ENCODE results near the gene CFAP206. TPM values are rescaled to one million over a fixed set of nuclear protein-coding genes. Genes with fewer than 3 reads are reported as not detected.

The CFAP206 gene
- total RNA-seq, 1 experiment from 2014 or later, result 2.9 TPM

DNA sequence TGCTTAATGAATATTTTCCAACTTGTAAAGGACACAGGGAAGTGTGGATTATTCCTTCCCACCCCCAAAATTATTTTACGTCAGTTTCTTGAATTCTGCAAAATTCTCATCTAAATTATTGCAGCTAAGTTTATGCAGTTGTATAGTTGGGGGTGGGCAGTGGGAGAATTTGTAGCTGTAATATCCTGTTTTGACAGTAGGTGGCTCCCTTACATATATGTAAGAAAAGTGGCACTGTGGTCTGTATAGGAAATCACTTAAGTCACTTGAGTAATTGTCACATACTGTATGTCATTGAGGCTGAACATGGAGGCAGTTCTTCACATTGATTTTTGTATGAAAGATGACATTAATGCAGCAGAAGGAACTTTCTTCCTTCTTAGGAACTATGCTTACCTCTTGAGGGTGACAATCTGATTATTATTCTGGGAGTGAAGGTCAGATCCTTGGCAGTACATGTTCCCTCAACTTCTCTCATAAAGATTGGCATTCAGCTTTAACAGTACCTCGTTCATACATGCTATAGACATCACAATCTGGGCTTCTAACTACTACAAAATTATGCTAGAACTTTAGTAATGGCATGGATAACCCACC is 14.6 kb upstream of the CFAP206 start:
- H3F3A ChIP-seq (ENCODE audit: insufficient read depth, low read depth), result no peaks in the 10 kb centered on the region
- H3K4me2 ChIP-seq, result no peak overlapping the region
- CTCF ChIA-PET, result interaction anchor here (0.6 kb wide), 1 partner anchor 15 kb away, joined by 4 read pairs; no protein-coding TSS in a partner anchor
- no peaks in the 10 kb centered on the region for H3K36me3 ChIP-seq (ENCODE audit: low read depth)
- no peaks in the 10 kb centered on the region for H3K9me3 ChIP-seq (ENCODE audit: insufficient read depth, low read depth)
- no peaks in the 10 kb centered on the region for H3K9me2 ChIP-seq (ENCODE audit: insufficient read depth)
- intact Hi-C loops (cut with micrococcal nuclease; ENCODE audit: unreplicated experiment), result loop anchor here (10.0 kb wide), 2 partner anchors 202 to 552 kb away; partner anchors contain the start of gene ORC3
- DNase-seq, result peak; percentile 18 to 42
- POLR2A ChIA-PET (ENCODE audit: unreplicated experiment), result no interaction called here
- H3K4me1 ChIP-seq (replicated peaks; ENCODE audit: insufficient read depth), result no peaks in the 10 kb centered on the region
- H3K27ac ChIP-seq, result no peak overlapping the region
- H3K27me3 ChIP-seq (ENCODE audit: insufficient read depth, low read depth), result no peaks in the 10 kb centered on the region
- no peaks in the 10 kb centered on the region for H3K79me2 ChIP-seq (ENCODE audit: low read depth)
- no peaks in the 10 kb centered on the region for H4K20me1 ChIP-seq (ENCODE audit: insufficient read depth)
- H3K4me3 ChIP-seq, result no peak overlapping the region
- TF ChIP-seq EZH2 (IDR thresholded peaks at IDR 0.05; ENCODE audit: low read depth), result no peak
- TF ChIP-seq, protein P1, sequence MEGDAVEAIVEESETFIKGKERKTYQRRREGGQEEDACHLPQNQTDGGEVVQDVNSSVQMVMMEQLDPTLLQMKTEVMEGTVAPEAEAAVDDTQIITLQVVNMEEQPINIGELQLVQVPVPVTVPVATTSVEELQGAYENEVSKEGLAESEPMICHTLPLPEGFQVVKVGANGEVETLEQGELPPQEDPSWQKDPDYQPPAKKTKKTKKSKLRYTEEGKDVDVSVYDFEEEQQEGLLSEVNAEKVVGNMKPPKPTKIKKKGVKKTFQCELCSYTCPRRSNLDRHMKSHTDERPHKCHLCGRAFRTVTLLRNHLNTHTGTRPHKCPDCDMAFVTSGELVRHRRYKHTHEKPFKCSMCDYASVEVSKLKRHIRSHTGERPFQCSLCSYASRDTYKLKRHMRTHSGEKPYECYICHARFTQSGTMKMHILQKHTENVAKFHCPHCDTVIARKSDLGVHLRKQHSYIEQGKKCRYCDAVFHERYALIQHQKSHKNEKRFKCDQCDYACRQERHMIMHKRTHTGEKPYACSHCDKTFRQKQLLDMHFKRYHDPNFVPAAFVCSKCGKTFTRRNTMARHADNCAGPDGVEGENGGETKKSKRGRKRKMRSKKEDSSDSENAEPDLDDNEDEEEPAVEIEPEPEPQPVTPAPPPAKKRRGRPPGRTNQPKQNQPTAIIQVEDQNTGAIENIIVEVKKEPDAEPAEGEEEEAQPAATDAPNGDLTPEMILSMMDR (conservative IDR thresholded peaks at IDR 0.05), result peak; percentile 76
- no TSS peak for BruUV-seq (replicated peaks)
- no peak overlapping the region for H2AFZ ChIP-seq

DNA sequence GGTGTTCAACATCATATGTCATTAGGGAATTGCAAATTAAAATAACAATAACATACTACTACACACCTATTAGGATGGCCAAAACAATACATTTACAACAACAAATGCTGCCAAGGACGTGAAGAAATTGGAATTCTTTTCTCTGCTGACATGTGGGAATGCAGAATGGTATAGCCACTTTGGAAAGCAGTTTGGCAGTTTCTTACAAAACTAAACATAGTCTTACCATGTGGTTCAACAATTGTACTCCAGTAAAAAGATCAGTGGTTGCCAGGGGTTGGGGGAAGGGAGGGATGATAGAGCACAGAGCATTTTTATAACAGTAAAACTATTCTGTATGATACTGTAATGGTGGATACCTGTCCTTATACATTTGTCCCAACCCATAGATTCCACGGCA is 12.3 kb upstream of the CFAP206 start:
- Histone ChIP-seq H3K36me3 (ENCODE audit: low read depth) (no peaks in the 10 kb centered on the region), H3K4me1 (replicated peaks; ENCODE audit: insufficient read depth) (no peaks in the 10 kb centered on the region), H3K9me2 (ENCODE audit: insufficient read depth) (no peaks in the 10 kb centered on the region), H3K79me2 (ENCODE audit: low read depth) (no peaks in the 10 kb centered on the region), H3K9me3 (ENCODE audit: insufficient read depth, low read depth) (no peaks in the 10 kb centered on the region), H3F3A (ENCODE audit: insufficient read depth, low read depth) (no peaks in the 10 kb centered on the region), H3K27me3 (ENCODE audit: insufficient read depth, low read depth) (no peaks in the 10 kb centered on the region), H4K20me1 (ENCODE audit: insufficient read depth) (no peaks in the 10 kb centered on the region), H3K27ac (no peak overlapping the region), H3K4me3 (no peak overlapping the region), H2AFZ (no peak overlapping the region), H3K4me2 (no peak overlapping the region)
- TF ChIP-seq, protein P1 (conservative IDR thresholded peaks at IDR 0.05), result no peak
- no peak for TF ChIP-seq EZH2 (IDR thresholded peaks at IDR 0.05; ENCODE audit: low read depth)
- BruUV-seq (replicated peaks), result no TSS peak
- intact Hi-C loops (cut with micrococcal nuclease; ENCODE audit: unreplicated experiment), result loop anchor here (10.0 kb wide), 2 partner anchors 199 to 549 kb away; partner anchors contain the start of gene ORC3
- POLR2A ChIA-PET (ENCODE audit: unreplicated experiment), result no interaction called here
- DNase-seq, result no peak
- CTCF ChIA-PET, result no interaction called here

DNA sequence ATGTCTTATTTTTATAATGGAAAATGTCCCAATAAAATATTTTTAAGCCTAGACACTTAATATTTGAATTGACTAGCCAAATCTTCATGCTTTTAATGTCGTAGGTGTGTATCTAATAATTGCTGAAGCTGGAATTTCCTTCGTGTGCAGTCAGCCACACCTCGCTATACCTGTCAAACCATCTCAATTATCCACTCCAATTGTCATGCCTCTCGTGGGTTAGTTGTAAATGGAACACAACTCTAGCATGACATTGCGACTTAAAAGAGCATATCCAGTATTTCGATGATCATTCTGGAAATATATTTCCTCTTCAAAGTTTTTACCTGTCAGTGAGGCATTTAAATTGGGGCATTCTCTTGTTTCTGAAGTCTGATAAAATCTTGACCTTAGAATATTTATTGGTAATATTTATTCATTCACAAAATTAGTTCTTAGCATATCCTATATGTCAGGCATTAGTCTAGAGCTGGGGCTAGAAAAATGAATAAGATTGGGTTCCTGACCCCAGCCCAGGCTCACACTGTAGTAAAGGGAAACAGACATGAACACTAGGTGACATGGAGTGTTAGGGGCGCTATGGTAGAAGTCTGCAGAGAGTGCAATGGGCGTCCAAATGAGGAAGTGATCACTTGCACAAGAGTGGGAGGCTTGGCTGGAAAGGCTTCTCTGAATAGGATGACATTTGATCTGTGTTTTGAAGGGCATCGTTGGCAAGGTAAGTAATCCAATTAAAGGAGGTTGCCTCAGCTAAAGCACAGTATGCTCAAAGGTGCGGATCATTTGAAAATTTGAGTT is 11.0 kb upstream of the CFAP206 start:
- CTCF ChIA-PET, result no interaction called here
- intact Hi-C loops (cut with micrococcal nuclease; ENCODE audit: unreplicated experiment), result loop anchor here (10.0 kb wide), 2 partner anchors 198 to 548 kb away; partner anchors contain the start of gene ORC3
- no peak overlapping the region for H3K4me3 ChIP-seq

More for the DNA sequence above, 11.0 kb upstream of the CFAP206 start:
- POLR2A ChIA-PET (ENCODE audit: unreplicated experiment), result no interaction called here
- Histone ChIP-seq H3K27me3 (ENCODE audit: insufficient read depth, low read depth) (no peaks in the 10 kb centered on the region), H3K4me2 (no peak overlapping the region), H3K27ac (no peak overlapping the region), H3K79me2 (ENCODE audit: low read depth) (no peaks in the 10 kb centered on the region), H3K9me2 (ENCODE audit: insufficient read depth) (no peaks in the 10 kb centered on the region), H4K20me1 (ENCODE audit: insufficient read depth) (no peaks in the 10 kb centered on the region), H3K4me1 (replicated peaks; ENCODE audit: insufficient read depth) (no peaks in the 10 kb centered on the region), H2AFZ (no peak overlapping the region), H3K36me3 (ENCODE audit: low read depth) (no peaks in the 10 kb centered on the region), H3F3A (ENCODE audit: insufficient read depth, low read depth) (no peaks in the 10 kb centered on the region), H3K9me3 (ENCODE audit: insufficient read depth, low read depth) (no peaks in the 10 kb centered on the region)
- no peak for DNase-seq
- TF ChIP-seq, protein P1 (conservative IDR thresholded peaks at IDR 0.05), result no peak
- no peak for TF ChIP-seq EZH2 (IDR thresholded peaks at IDR 0.05; ENCODE audit: low read depth)
- BruUV-seq (replicated peaks), result no TSS peak

All from PC-9 (cell line).